SHP77 treated with DMSO at 0.1 percent for 48 hours (cell line): ENCODE results near the gene PSMD2.
"Not testable (repeated sequence)": the region's sequence is repeated elsewhere in the genome, so short reads cannot be mapped to it uniquely, and the experiment has no call there.

Experiments used
- DNase-seq: peaks from one replicate; lab custom pipeline; 2025; lab: John Stamatoyannopoulos, UW

Gene PSMD2

DNA sequence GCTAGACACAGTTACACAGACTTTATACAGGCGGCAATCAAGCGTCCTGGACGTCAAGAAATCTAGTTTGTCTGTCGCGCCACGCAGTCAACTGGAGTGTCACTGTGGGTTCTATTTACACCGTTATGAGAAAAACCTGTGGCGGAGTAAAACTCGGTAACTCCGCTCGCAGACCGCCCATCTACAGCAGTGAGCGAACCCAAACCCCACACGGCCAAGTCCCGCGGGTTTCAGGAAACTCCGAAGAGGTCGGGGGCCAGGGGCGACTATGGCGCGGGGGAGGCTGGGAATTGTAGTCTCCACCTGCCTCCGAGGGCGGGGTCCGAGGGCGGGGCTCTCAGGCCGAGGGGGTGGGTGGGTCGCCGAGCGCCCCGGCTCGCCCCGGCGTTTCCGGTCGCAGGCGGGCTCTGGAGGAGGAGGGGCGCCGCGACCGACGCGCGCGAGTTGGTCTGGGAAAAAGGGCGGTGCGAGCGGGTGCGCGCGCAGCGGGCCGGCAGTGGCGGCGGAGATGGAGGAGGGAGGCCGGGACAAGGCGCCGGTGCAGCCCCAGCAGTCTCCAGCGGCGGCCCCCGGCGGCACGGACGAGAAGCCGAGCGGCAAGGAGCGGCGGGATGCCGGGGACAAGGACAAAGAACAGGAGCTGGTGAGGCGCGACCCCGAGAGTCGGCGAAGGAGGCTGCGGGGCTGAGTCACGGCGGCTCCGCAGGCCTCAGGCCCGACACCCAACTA lies at the start of gene PSMD2:
Gene PSMD2 (plus strand): TSS at position 483 of the 729 bp plus-strand sequence. CDS start 26 bp downstream, at position 509.
- DNase-seq: peak; percentile 88

DNA sequence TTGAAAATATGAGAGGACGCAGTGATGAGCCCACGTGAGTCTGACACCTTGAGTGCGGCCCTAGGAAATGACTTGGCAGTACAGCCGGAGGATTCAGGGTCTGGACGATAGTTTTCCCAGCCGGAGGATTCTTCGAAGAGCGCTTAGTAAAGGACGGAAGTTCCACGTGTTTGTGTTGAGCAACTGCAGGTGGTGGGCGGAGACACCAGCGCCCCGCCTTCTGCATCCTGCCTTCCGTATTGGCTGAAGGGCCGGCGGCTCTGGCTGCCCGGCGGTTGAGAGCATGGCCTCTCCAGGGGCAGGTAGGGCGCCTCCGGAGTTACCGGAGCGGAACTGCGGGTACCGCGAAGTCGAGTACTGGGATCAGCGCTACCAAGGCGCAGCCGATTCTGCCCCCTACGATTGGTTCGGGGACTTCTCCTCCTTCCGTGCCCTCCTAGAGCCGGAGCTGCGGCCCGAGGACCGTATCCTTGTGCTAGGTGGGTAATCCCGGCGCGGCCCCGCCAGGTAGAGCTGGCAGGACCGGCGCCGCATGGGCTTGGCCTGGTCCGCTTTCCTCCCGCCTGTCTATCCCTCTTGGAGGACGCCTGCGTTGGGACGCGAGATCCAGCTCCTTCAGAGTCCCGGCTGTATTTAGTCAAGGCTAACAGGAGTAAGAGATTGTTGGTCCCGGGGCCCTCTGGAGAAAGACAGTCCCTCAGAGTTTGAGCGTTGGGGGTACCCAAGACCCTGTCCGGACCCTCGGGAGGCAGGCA lies 49.5 kb upstream of the PSMD2 start, which contains the start of gene EEF1AKMT4:
Gene EEF1AKMT4 (plus strand): TSS at position 261 of the 755 bp plus-strand sequence. CDS start 23 bp downstream, at position 284.
- DNase-seq: peak; percentile 96

DNA sequence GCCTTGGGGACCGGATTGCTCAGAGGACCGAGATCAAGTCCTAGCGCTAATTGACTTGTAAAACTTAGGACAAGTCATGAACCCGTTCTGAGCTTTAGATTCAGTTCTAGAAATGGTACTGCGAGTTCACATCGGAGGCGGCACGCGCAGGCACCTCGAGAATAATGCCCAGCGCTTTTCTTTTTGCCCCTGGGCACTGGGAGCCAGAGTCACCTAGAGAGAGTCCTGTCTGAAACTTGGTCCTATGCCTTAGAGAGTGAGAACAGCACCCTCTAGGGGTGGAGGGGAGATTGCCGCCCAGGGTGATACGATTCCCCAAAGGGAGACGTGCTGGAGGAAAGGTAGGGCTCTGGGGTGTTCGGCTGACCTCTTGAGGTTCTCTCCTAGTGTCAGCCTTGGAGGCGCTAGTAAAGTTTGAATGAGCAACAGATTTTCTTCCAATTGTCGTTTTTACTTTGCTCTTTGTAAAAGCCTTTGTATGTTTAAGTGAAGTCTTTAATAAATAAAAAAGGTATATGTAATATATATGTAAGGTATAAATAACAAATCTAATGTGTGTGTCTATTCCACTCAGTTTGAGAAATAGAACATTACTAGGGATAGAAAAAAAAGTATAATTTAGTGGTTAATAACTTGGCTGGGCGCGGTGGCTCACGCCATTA lies 48.7 kb upstream of the PSMD2 start:
- DNase-seq: peak; percentile 72

DNA sequence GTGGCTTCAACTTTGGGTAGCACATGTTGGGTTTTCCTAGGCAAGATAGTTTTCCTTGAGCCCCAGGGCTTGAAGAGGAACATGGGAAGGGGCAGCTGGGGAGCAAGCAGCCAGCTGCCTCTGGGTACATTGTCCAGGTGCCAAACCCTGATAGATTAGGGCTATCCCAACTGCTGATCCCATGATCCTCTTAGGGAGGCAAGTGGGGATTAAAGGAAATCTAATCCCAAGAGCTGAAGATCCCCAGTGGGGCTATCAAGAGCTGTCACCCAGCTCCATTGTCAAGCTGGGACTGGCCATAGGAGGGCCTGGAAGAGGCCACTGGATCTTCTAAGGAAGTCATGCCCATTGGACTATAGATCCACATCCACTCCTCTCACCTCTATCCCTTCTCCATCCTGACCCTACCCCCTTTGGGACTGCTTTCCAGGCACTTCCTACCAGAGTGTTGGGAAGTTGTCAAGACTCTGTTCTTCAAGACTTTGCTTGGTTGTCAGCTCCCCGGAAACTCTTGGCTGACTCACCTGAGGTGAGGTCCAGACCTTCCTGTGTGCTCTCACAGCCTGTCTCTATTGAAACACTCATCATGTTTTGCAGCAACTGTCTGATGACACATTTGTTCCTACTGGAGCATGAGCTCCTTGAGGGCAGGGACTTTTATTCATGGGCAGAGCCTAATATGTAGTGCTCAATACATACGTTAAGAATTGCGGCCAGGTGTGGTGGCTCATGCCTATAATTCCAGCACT lies 43.6 kb upstream of the PSMD2 start:
- no peak for DNase-seq

DNA sequence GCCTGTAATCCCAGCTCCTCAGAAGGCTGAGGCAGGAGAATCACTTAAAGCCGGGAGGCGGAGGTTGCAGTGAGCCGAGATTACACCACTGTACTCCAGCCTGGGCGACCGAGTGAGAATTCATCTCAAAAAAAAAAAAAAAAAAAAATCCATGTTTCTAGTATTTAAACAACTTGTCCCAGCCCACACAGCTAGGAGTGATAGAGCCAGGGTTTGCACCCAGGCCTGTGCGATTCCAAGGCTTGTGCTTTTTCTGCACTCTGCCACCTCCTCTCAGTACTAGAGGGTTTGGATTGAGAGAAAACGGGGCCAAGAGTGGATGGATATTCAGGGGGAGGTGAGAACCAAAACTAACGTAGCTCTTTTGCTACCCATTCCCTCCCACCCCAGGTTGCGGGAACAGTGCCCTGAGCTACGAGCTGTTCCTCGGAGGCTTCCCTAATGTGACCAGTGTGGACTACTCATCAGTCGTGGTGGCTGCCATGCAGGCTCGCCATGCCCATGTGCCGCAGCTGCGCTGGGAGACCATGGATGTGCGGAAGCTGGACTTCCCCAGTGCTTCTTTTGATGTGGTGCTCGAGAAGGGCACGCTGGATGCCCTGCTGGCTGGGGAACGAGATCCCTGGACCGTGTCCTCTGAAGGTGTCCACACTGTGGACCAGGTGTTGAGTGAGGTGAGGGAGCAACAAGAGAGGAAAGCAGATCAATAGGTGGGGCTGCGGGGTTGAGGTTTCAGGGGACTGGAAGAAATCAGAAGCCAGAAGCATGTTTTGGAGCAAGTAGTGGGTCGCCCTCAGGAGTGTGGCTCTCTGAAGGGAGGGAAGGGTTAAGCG lies 41.7 kb upstream of the PSMD2 start:
- no peak for DNase-seq

DNA sequence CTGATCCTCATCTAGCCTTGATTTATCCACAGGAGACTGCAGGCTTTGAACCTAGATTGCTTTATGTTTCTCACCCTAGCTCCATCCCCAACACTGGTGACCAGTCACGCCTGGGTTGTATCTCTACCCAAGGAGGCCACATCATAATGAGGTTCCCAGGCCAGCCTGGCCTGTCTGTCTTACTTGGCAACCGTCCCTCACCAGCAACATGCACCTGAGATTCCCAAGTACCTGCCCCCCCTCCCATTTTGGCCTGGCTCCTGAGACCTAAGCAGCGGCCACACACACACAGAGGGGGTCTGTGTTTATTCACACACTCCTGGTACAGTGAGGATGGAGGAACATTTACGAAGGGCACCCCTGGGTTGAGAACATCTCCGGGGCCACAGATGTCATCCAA lies 40.1 kb upstream of the PSMD2 start:
- no peak for DNase-seq

DNA sequence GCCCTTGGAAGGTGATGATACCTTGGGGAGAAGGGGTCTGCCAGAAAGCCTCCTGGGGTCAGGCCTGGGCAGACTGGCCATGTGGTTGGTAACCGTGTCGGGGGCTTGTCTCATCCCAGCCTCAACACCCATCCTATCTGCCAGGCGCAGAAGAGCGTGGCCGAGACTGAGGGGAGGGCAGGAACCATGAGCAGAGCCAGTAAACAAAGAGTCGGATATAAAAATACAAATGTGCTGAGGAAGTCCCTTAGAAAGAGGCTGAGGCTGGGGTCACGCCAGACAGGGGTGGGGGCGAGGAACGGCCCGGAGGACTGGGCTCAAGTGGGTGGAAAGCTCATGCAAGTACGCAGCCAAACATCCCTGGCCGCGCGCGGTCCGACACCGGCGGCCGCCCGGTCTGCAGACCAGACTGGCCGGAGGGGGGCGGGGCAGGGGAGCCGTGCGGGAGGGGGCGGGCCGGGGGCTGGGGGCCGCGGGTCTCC lies 39.6 kb upstream of the PSMD2 start:
- no peak for DNase-seq

DNA sequence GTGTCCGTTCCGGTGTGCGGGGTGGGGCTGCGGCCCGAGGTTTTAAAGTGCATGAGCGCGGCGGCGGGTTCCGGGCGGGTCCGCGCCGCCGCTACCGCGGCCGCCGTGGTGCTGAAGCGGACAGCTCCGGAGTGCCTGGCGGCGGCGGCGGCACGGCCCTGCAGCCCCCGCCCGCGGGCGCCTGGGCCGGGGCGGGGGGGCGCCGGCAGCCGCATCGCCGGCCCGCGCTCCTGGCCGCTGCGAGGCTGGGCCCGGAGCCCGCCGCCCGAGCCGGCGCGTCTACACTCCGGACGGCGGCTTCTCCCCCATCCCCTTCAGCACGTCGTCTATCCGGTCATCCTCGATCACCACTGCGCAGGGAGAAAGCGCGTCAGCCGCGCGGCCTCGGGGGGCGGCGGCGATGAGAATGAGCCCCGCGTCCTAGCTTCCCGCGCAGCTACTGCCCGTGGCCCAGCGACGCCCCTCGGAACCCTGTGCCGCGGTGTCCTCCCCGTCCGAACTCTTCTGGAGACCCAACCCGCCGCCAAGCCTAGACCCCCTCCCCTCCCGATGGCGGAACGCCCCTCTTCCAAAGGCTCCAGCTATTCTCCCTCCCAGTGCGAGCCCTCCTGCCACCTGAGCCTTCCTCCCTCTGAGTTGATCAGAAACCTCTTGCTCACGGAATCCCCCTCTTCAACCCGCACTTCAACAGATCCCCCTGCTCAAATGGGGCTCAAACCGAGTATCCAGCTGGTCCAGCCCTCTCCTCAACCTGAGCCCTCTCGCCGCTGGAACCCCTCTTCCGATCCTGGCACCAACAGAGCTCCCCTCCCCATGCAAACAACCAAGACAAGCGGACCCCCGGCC lies 38.9 kb upstream of the PSMD2 start:
- no peak for DNase-seq

DNA sequence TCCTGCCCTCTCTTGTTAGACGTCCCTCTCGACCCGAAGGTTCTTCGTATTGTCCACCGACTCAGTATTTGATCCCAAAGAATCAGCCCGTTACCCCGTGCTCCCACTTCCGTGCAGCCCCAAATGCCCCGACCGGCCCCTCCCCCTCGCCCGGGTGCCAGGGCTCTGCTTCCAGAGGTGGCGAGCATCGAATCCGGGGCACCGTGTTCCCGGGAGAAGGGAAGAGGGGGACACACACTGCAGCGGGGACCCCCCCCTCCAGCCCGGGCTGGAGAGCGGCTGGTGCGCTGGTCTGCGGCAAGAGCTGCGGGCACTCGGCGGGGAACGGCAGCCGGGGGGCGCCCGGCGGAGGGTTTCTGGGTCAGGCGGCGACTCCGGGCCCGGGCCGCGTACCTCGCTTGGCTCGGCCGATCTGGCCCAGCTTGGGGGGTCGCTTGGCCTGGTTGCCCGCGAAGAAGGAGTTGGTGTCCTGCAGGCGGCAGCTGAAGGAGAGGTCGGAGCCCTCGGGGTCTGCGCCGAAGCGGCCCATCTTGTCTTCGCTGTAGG lies 38.2 kb upstream of the PSMD2 start:
- no peak for DNase-seq

DNA sequence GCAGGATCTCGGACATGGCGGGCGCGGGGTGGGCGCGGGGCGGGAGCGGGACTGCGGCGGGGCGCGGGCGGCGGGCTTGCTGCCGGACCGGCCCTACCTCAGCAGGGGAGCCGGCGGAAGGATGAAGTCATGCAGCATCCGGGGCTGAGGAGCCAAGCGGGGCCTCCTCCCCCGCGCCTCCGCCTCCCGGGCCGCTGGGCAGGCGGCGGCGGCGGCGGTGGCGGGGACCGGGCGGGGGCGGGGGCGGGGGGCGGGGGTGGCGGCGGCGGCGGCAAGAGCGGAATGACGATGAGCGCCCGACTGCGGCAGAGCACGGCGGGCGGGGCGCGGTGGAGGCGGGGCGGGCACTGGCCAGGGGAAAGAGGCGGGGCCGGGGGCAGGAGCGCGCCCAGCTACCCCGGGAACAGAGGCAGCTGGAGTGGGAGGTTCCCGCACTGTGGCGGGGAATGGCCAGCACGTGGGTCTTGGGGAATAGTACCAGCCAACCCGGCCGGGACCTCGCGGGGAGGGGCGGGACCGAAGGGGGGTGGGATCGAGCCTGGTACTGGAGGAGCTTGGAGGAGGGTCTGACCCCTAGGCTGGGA lies 37.7 kb upstream of the PSMD2 start, which contains the start of gene CAMK2N2:
Gene CAMK2N2 (minus strand): TSS at position 284 of the 584 bp plus-strand sequence. CDS start 268 bp downstream, at position 16.
- peak; percentile 70 for DNase-seq

DNA sequence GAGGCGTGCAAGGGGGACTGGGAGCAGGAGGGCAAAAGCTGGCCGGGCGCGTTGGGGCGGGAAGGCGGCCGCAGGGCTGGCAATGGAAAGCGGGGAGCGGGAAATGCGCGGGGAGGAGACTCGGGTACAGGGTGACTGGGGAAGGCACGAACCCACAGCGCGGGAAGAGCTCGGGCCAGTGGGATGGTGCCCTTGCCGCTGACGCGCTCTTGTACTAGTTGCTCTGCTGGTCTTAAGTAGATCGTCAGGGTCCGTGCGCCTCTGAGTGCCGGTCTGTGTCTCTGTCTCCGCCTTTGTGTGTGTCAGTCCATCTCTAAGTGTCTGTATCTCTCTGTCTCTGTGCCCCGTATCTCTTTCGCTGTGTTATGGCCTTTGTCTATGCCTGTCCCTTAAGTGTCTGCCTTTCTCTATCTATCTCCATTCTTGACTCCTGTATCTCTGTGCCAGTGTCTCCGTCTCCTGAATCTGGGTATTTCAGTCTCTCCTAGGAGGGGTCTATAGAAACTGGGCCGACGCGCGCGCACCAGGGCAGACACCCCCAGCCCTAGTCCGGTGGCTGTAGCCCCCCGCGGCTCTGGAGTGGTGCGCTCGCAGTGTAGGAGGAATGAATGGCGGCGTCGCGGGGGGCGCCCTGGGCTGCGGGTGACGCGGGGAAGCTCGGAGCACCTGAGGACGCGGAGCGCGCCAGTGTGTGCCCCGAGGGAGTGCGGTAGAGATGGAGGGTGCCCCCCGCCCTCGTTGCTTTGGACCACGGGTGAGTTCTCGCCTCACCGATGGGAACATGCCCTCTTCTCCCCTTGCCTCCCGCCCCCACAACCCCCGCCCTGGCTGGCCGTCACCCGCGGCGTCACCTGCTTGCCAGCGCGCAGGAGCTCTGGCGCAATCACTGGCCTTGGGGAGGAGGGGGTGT lies 36.9 kb upstream of the PSMD2 start:
- peak; percentile 56 for DNase-seq

DNA sequence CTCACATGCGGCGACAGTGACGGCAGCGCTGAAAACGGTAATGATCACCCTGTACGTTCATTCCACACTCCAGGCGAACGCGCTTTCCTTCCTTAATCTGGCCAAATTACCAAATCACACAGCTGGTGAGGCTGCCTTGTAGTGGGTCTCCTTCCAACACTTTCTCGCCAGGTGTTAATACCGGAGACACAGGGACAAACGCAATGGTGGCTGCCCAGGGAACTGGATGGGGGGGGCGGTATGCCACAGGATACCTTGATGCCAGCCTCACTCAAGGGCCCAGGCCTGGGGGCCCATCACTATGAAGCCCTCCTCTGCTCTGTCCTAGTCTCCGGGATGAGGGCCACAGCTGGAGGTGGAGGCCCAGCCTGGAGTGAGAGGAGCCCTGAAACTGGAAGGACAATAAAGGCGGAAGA lies 36.3 kb upstream of the PSMD2 start:
- DNase-seq: no peak

DNA sequence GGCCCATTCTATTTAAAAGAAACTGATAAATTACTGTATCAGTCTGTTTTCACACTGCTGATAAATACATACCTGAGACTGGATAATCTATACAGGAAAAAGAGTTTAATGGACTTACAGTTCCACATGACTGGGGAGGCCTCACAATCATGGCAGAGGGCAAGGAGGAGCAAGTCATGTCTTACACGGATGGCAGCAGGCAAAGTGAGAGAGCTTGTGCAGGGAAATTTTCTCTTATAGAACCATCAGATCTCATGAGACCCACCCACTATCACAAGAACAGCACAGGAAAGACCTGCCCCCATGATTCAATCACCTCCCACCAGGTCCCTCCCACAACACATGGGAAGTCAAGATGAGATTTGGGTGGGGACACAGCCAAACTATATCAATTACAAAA lies 31.8 kb upstream of the PSMD2 start:
- not testable (repeated sequence) for DNase-seq

DNA sequence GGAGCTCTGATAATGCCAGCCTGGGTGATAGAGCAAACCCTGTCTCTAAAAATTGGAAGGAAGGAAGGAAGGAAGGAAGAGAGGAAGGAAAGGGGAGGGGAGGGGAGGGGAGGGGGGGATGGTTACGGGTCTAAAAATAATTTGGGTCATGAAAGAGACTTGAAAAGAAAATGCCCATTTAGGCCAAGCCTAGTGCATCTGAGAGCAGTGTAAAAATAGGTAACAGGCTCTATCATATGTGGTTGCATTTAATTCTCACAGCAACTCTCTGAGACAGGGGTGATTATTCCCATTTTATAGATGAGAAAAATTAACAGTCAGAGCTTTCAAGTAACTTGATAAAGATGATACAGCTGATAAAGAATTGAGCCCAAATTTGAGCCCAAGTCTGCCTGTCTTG lies 26.8 kb upstream of the PSMD2 start:
- DNase-seq: no peak

DNA sequence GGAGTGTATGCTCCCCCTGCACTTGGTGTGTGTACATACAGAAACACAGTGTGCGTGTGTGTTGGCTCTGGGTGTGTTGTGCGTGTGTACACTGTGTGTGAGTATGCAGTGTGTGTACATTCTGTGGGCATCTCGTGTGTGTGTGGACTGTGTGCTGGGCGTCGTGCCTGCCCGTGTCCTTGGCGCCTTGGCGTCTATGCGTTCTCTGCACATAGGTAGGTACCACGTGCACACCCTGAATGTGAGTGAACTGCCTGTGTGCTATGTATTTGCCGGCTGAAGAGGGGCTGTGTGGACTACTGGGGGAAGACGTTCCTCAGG lies 23.7 kb upstream of the PSMD2 start:
- DNase-seq: no peak

DNA sequence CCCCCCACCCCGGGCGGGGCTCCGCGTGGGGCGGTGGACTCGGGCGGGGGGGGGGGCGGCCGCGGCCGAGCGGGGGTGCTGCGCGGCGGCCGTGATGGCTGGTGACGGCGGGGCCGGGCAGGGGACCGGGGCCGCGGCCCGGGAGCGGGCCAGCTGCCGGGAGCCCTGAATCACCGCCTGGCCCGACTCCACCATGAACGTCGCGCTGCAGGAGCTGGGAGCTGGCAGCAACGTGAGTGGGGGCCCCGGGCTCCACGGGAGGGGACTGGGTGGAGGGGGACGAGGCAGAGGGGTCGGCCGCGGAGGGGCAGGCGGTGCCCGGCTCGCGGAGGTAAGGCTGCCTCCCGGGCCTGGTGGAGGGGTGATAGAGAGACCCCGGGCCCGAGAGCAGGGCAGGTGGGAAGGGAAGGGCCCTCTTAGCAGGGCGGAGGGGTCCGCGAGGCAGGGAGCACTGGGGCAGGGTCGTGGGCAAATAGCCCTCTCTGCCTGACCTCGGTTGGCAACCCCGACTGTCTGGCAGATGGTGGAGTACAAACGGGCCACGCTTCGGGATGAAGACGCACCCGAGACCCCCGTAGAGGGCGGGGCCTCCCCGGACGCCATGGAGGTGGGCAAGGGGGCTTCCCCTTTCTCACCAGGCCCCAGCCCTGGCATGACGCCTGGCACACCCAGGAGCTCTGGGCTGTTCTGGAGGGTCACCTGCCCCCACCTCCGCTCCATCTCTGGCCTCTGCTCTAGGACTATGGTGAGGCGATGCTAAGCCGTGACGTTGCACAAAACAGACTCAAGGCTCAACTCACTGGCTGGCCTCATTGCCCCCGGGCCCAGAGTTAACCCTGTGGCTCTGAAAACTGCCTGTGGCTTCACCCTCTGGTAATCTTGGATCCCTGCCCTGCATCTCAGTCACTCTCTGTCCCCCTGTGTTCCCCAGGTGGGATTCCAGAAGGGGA lies 22.8 kb upstream of the PSMD2 start, which contains the start of gene ECE2:
Gene ECE2 (plus strand): TSS at position 62 of the 950 bp plus-strand sequence. CDS start 132 bp downstream, at position 194.
- DNase-seq: no peak

DNA sequence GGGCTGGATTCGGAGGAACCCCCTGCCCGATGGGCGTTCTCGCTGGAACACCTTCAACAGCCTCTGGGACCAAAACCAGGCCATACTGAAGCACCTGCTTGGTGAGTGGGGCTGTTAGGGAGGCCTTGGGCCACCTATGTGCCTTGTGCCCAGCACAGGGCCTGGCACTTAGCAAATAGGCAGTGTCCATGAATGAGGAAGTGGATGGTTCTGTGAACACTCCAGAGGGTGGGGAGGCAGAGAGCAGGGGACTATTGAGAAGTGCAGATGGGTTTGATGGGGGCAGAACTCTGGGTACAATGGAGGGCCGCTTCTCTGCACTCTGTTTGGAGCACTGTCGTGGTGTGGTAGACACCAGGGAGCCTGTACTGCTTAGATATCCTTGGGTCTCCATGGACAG lies 21.7 kb upstream of the PSMD2 start:
- no peak for DNase-seq
